GM18520 (cell line): ENCODE results near the gene RHBDL1.

Source experiments
- ATAC-seq: cut with Tn5 transposase; IDR thresholded peaks from one replicate; pipeline ENCODE4 v1.9.1; 2021; ENCODE audit not compliant: unreplicated experiment

The RHBDL1 gene

GRCh38 chr16:652454-653305 lies 22.8 kb upstream of the RHBDL1 start:
- no peak for ATAC-seq

GRCh38 chr16:654034-654433 lies 21.4 kb upstream of the RHBDL1 start:
- ATAC-seq: no peak

GRCh38 chr16:657487-657886 lies 18.0 kb upstream of the RHBDL1 start:
- no peak for ATAC-seq

- ATAC-seq: no peak
Measured at GRCh38 chr16:658679-659571, 16.5 kb upstream of the RHBDL1 start.

- no peak for ATAC-seq
Measured at GRCh38 chr16:659618-660017, 15.9 kb upstream of the RHBDL1 start.

GRCh38 chr16:660132-660458 lies 15.4 kb upstream of the RHBDL1 start:
- ATAC-seq: no peak

GRCh38 chr16:660459-661183 lies 14.8 kb upstream of the RHBDL1 start:
- peak; percentile 37 for ATAC-seq

- no peak for ATAC-seq
Measured at GRCh38 chr16:661184-661821, 14.2 kb upstream of the RHBDL1 start.

GRCh38 chr16:662095-662494 lies 13.4 kb upstream of the RHBDL1 start:
- ATAC-seq: no peak

GRCh38 chr16:662597-662996 lies 12.9 kb upstream of the RHBDL1 start:
- no peak for ATAC-seq

- no peak for ATAC-seq
Measured at GRCh38 chr16:666572-666971, 8.9 kb upstream of the RHBDL1 start.

- no peak for ATAC-seq
Measured at GRCh38 chr16:667113-667779, 8.2 kb upstream of the RHBDL1 start.

- ATAC-seq: peak; percentile 70
Measured at GRCh38 chr16:667780-668518, 7.5 kb upstream of the RHBDL1 start, which contains the start of gene RHOT2. Gene RHOT2, plus strand, starts transcription at chr16:668132. Its CDS starts 68 bp downstream, at chr16:668200.

GRCh38 chr16:668519-669171 lies 6.8 kb upstream of the RHBDL1 start:
- no peak for ATAC-seq

GRCh38 chr16:669666-670065 lies 5.8 kb upstream of the RHBDL1 start:
- ATAC-seq: no peak

GRCh38 chr16:670485-671352 lies 4.8 kb upstream of the RHBDL1 start:
- ATAC-seq: no peak

- ATAC-seq: no peak
Measured at GRCh38 chr16:671353-672131, 3.9 kb upstream of the RHBDL1 start.
